Activated effector memory CD4-positive, alpha-beta T cell treated with Interleukin-2 at 50 U/mL for 16 hours (primary cell): ENCODE results near the gene BOK.

ENCODE experiments used
- DNase-seq: peaks from one replicate; pipeline ENCODE4 v3.0.0-alpha.2; 2020

The BOK gene

GRCh38 chr2:241606186-241606585 is 47.6 kb downstream of the BOK start:
- DNase-seq = no peak

DNA sequence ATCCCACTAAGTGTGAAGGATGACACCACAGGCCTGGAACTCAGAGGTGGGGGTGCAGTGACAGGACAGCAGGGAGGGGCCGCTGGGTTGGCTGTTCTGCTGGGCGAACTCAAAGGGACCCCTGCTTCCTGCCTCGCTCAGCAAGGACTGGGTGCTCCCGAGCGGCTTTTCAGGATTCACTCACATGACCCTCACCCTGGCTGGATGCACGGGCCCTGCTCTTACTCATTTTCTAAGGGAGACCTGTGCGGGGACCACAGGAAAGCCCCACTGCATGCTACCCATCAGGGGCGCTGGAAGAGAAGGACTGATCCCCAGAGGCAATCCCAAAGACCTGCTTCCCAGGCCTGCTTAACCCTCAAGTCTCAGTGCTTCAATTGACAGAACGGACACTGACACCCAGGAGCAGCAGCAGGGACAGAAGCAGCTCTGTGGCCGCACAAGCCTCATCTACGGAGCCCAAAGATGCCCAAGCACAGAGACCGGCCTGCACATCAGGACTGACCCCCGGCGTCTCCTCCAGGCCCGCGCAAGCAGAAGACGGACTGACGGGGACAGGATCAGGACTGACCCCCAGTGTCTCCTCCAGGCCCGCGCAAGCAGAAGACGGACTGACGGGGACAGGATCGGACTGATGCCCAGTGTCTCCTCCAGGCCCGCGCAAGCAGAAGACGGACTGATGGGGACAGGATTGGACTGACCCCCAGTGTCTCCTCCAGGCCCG is 48.8 kb downstream of the BOK start:
- no peak for DNase-seq

GRCh38 chr2:241608881-241609280 is 50.3 kb downstream of the BOK start:
- DNase-seq = no peak

- peak; percentile 88 for DNase-seq
These were observed 51.6 kb downstream of the BOK start for GRCh38 chr2:241609859-241610793.

GRCh38 chr2:241611062-241611461 is 52.5 kb downstream of the BOK start:
- DNase-seq = no peak

GRCh38 chr2:241612156-241613016 is 53.8 kb downstream of the BOK start:
- DNase-seq = no peak

DNA sequence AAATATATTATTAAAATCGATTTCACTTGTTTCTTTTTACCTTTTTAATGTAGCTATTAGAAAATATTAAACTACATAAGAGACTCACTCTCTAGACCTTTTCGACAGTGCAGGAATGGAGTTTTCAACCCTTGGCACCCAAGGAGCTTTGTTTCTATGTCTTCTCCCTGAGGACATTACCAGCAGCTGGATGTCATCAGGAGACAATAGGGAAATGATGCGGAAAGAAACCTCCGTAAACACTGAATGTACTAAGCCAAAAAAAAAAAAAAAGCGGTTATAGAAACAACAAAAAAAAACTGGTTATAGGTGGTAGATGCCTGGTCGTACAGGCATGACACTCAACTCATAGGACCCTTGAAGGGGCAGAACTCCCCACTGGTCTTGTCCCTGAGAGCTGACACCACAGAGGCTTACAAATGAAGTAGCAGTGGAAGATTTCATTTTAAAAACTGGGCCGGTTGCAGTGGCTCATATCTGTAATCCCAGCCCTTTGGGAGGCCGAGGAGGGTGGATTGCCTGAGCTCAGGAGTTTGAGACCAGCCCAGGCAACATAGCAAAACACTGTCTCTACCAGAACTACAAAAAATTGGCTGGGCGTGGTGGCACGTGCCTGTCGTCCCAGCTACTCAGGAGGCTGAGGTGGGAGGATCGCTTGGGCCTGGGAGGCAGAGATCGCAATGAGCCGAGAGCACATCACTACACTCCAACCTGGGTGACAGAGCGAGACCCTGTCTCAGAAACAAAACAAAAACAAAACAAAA is 54.7 kb downstream of the BOK start:
- DNase-seq = no peak

GRCh38 chr2:241615041-241615440 is 56.5 kb downstream of the BOK start:
- DNase-seq = no peak

GRCh38 chr2:241615522-241616052 is 57.0 kb downstream of the BOK start:
- no peak for DNase-seq

- DNase-seq = no peak
These were observed 57.9 kb downstream of the BOK start for GRCh38 chr2:241616168-241617125.

- peak; percentile 10 for DNase-seq
These were observed 59.0 kb downstream of the BOK start for GRCh38 chr2:241617431-241618154.

DNA sequence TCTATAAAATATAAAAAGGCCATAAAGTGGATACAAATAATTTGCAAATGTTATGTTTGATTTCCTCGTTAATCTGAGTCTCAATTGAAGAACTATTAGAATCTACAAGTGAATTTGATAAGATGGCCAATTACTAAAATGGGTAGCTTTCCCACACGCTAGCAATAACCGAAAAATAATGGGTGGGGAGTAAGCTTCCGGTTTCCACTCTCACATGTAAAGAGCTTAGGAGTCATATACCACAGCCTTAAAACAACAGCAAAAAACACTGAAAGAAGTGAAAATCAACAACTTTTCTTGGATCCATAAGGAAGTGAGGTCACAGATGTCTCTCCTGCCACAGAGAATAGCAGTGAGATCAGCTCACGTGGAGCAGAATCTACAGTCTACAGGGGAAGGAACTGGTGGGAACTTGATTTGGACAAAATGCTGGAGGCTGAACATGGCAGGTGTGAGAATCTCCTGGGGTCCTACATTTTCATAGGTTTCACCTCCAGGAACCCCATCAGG is 59.8 kb downstream of the BOK start:
- no peak for DNase-seq

GRCh38 chr2:241618829-241619228 is 60.3 kb downstream of the BOK start:
- no peak for DNase-seq

- no peak for DNase-seq
These were observed 61.3 kb downstream of the BOK start for GRCh38 chr2:241619597-241620418.

GRCh38 chr2:241620419-241620769 is 61.8 kb downstream of the BOK start:
- no peak for DNase-seq
